ENCODE results near the gene MRPL16.

DNA sequence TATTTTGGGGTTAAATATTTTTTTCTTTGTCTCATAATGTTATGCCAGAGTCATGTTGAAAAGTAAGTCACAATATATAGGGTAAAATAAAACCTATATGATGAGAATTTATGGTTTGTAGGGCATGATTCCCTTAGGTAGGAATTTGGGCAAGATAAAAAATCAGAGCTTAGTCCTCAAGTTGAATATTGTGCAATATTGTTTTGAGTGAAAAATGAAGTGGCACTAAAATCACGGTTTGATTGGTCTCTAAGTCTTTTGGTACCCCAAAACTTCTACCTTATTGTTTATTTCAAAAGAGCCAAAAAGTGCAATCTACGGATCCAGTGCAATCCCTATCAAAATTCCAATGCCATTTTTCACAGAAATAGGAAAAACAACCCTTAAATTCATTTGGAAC, 1.6 kb upstream of the MRPL16 start:
- no peak for TF ChIP-seq ZNF138 (CRISPR knock-in tag; IDR thresholded peaks at IDR 0.05; ENCODE audit: low read depth)
- TF ChIP-seq E2F1 (CRISPR knock-in tag; IDR thresholded peaks at IDR 0.05), result no peak
- TF ChIP-seq CTCF (CRISPR knock-in tag; IDR thresholded peaks at IDR 0.05), result no peak
